HepG2 (cell line): ENCODE results near the gene NUBP2. TPM values are rescaled to one million over a fixed set of nuclear protein-coding genes. Genes with fewer than 3 reads are reported as not detected.
A peak's percentile ranks its signal among the peaks of the same experiment; 100 is the strongest.

Experiments used
- ATAC-seq: fragments of 200-7000 bp; cut with Tn5 transposase; 3 replicates; pipeline ENCODE4 v1.9.1; 2020; ENCODE audit warnings: mild to moderate bottlenecking, moderate library complexity
- BruUV-seq: library from RNA; stranded (reverse); fragments of 400-500 nt; replicated peaks from 2 replicates; lab custom pipeline; 2021; lab: Mats Ljungman, UMichigan
- CTCF ChIA-PET: fragments of 300-600 bp; formaldehyde crosslinking; extraction: SDS; loops from one replicate; lab custom pipeline; 2021; ENCODE audit warnings: low total read pairs, inconsistent platforms, low intra/inter-chr PET ratio; lab: Yijun Ruan, JAX
- POLR2A ChIA-PET: fragments of 350-600 bp; sonication (Branson Sonifier 250); formaldehyde crosslinking; loops from one replicate; lab custom pipeline; 2020; ENCODE audit warnings: antibody characterized with exemption, inconsistent platforms; lab: Yijun Ruan, JAX
- DNase-seq: peaks from one replicate; pipeline ENCODE4 v3.0.0-alpha.2; 2015; ENCODE audit warnings: low spot score
- FAIRE-seq: peaks from 3 replicates; lab custom pipeline; 2011; peaks lifted over from hg19 to GRCh38; lab: Jason Lieb, UNC
- H2AFZ ChIP-seq: one replicate; pipeline ENCODE4 v1.6.1; 2011; ENCODE audit warnings: low read length, inconsistent platforms
- H3K27ac ChIP-seq: fragments of 300-600 bp; 3 replicates; pipeline ENCODE4 v1.8.0; 2011; ENCODE audit warnings: mixed run types, mild to moderate bottlenecking, mixed read lengths, low read length, inconsistent platforms; ENCODE audit not compliant: insufficient read depth; ENCODE audit errors: extremely low read length
- H3K27me3 ChIP-seq, 2 experiments: fragments of 200-600 bp in 1 of 2; 2 replicates in 1 of 2; 3 replicates in 1 of 2; pipeline versions ENCODE4 v1.6.0 to v1.8.0; 2011; ENCODE audit warnings: low read length in 2 of 2, mild to moderate bottlenecking in 2 of 2, moderate library complexity in 2 of 2, inconsistent platforms in 1 of 2; ENCODE audit not compliant: insufficient read depth in 2 of 2, control insufficient read depth in 1 of 2
- H3K36me3 ChIP-seq, 2 experiments: fragments of 200-600 bp in 1 of 2; replicated peaks in 1 of 2; 2 replicates in 1 of 2; 3 replicates in 1 of 2; pipeline versions ENCODE4 v1.5.1 to v1.8.0; 2011; ENCODE audit warnings: low read length in 2 of 2, inconsistent platforms in 1 of 2; ENCODE audit not compliant: insufficient read depth in 2 of 2, control insufficient read depth in 1 of 2
- H3K4me1 ChIP-seq: 2 replicates; pipeline ENCODE4 v1.5.1; 2012; ENCODE audit warnings: low read length, inconsistent platforms; ENCODE audit not compliant: insufficient read depth
- H3K4me2 ChIP-seq: 2 replicates; pipeline ENCODE4 v1.6.0; 2011; ENCODE audit warnings: low read depth, low read length, inconsistent platforms
- H3K4me3 ChIP-seq, 3 experiments: fragments of 200-600 bp in 1 of 3; sonication (generic), shearing (Covaris generic) in 1 of 3; replicated peaks in 1 of 3; 2 replicates each; pipeline ENCODE4 v1.5.1; 2011 to 2016; ENCODE audit warnings: low read length in 3 of 3, inconsistent platforms in 2 of 3, low read depth in 2 of 3, mild to moderate bottlenecking in 2 of 3, control low read depth in 1 of 3, mixed read lengths in 1 of 3; ENCODE audit not compliant: insufficient read depth in 1 of 3
- H3K79me2 ChIP-seq: one replicate; pipeline ENCODE4 v1.6.1; 2011; ENCODE audit warnings: low read length, inconsistent platforms; ENCODE audit not compliant: insufficient read depth
- H3K9ac ChIP-seq: 2 replicates; pipeline ENCODE4 v1.6.0; 2011; ENCODE audit warnings: mild to moderate bottlenecking, low read depth, low read length, inconsistent platforms; ENCODE audit not compliant: insufficient read depth
- H3K9me3 ChIP-seq: 2 replicates; pipeline ENCODE4 v1.5.1; 2012; ENCODE audit warnings: mild to moderate bottlenecking, low read length
- H4K20me1 ChIP-seq: 2 replicates; pipeline ENCODE4 v1.6.0; 2011; ENCODE audit warnings: inconsistent platforms, mild to moderate bottlenecking, low read length, moderate library complexity; ENCODE audit not compliant: insufficient read depth
- AGO2 ChIP-seq: fragments of 200-400 bp; formaldehyde crosslinking; optimal IDR thresholded peaks from 2 replicates; pipeline ENCODE3; 2017; ENCODE audit warnings: mild to moderate bottlenecking, low read depth, low read length, moderate library complexity
- CC2D1A ChIP-seq: sonication (generic); formaldehyde crosslinking; IDR thresholded peaks from 2 replicates; pipeline ENCODE4 v1.8.1; 2023; ENCODE audit warnings: mild to moderate bottlenecking, missing genetic modification reagents
- FOXK2 ChIP-seq: fragments of 450-650 bp; IDR thresholded peaks from 2 replicates; pipeline ENCODE4 v1.6.1; 2016
- HNRNPK ChIP-seq: fragments of 200-400 bp; formaldehyde crosslinking; IDR thresholded peaks from 2 replicates; pipeline ENCODE4 v1.6.1; 2018; ENCODE audit warnings: low read length, low read depth, moderate library complexity, mild to moderate bottlenecking; ENCODE audit not compliant: poor library complexity, severe bottlenecking
- JARID2 ChIP-seq: sonication (generic); formaldehyde crosslinking; IDR thresholded peaks from 2 replicates; pipeline ENCODE4 v1.8.1; 2023; ENCODE audit warnings: missing genetic modification reagents, inconsistent platforms; ENCODE audit not compliant: insufficient replicate concordance
- KDM2A ChIP-seq: sonication (generic); formaldehyde crosslinking; IDR thresholded peaks from 2 replicates; pipeline ENCODE4 v1.4.0; 2020; ENCODE audit warnings: low read depth, missing genetic modification reagents, borderline replicate concordance
- NFE2L2 ChIP-seq: fragments of 150-350 bp; IDR thresholded peaks from 2 replicates; pipeline ENCODE4 v1.6.1; 2014; ENCODE audit warnings: low read length
- THAP11 ChIP-seq: IDR thresholded peaks from 2 replicates; pipeline ENCODE4 v1.6.1; 2016; ENCODE audit warnings: missing biosample characterization, missing genetic modification reagents
- ZFP41 ChIP-seq: sonication (generic); formaldehyde crosslinking; IDR thresholded peaks from 2 replicates; pipeline ENCODE4 v1.4.0; 2020; ENCODE audit warnings: mild to moderate bottlenecking, missing genetic modification reagents, borderline replicate concordance
- ZNF383 ChIP-seq: sonication (generic); formaldehyde crosslinking; IDR thresholded peaks from 2 replicates; pipeline ENCODE4 v1.4.0; 2020; ENCODE audit warnings: missing genetic modification reagents, mild to moderate bottlenecking, borderline replicate concordance
- ZNF580 ChIP-seq: IDR thresholded peaks from 2 replicates; pipeline ENCODE4 v1.6.1; 2016; ENCODE audit warnings: low read depth, borderline replicate concordance
- ZNF737 ChIP-seq: sonication (generic); formaldehyde crosslinking; IDR thresholded peaks from 2 replicates; pipeline ENCODE4 v1.5.0; 2020; ENCODE audit warnings: missing genetic modification reagents, mild to moderate bottlenecking, borderline replicate concordance
- ZNF776 ChIP-seq: sonication (generic); formaldehyde crosslinking; IDR thresholded peaks from 2 replicates; pipeline ENCODE4 v1.4.0; 2020; ENCODE audit warnings: mild to moderate bottlenecking, missing genetic modification reagents
- WGBS: methylation state at CpG from one replicate; pipeline ENCODE4 v1.1.6; 2017; ENCODE audit warnings: low lambda C conversion rate; 5-methylcytosine and 5-hydroxymethylcytosine counted together
- in situ Hi-C: cut with HindIII; loops from 2 replicates; pipeline ENCODE4 v1.10.0; 2017; ENCODE audit warnings: low pct_unique_long_range_greater_than_20kb; ENCODE audit not compliant: extremely low pct_ligation_motif_present
- intact Hi-C: fragments of 100-400 bp; cut with micrococcal nuclease; formaldehyde crosslinking; loops from one replicate; pipeline ENCODE4 v1.10.0; 2022; ENCODE audit not compliant: unreplicated experiment
- polyA plus RNA-seq, 8 experiments: library from polyadenylated mRNA; depleted of rRNA in 3 of 8; stranded (reverse) in 7 of 8; unstranded in 1 of 8; fragments of >200 nt; fragmentation: Illumina TruSeq in 4 of 8; extraction: Trizol in 4 of 8; gene quantifications; 2 replicates each; pipeline versions ENCODE4 v1.2.1 to v1.2.3, GENCODE V29; 2011 to 2016; ENCODE audit warnings: low read depth in 4 of 8, missing spikeins in 1 of 8, mixed read lengths in 1 of 8; ENCODE audit not compliant: insufficient read depth in 1 of 8
- total RNA-seq, 5 experiments: library from RNA; depleted of rRNA; stranded (reverse); fragments of >200 nt; fragmentation: Illumina TruSeq; extraction: Trizol; gene quantifications; 2 replicates each; pipeline ENCODE4 v1.2.3, GENCODE V29; 2016; ENCODE audit warnings: low read depth in 1 of 5

Gene NUBP2
- total and polyA plus RNA-seq, 2 of the 13 experiments (the other 11 are each of a cell fraction or from before 2014, with no cell fraction given), result 25.7 to 61.5 TPM

GRCh38 chr16:1831186-1832075, 48.7 kb downstream of the NUBP2 start (continued):
- TF ChIP-seq ZNF580 (no peak), AGO2 (peak; percentile 29)

GRCh38 chr16:1832838-1833454, 50.2 kb downstream of the NUBP2 start:
- H3K27ac ChIP-seq, result peak overlapping the region; percentile 61
- CTCF ChIA-PET, result no interaction called here
- H3K27me3 ChIP-seq, result no peaks in the 10 kb centered on the region
- ATAC-seq, result peak; percentile 92
- peak; percentile 95 for DNase-seq
- peak overlapping the region; percentile 72 for H3K4me2 ChIP-seq
- POLR2A ChIA-PET, result interaction anchor here (0.7 to 1.6 kb wide), 7 partner anchors 8 to 145 kb away, joined by 3 to 7 read pairs (median 4); partner anchors contain the start of genes NUBP2, RPS2 and SPSB3
- peaks cover 0 to 1% of the 10 kb centered on the region in 2 experiments; a peak in 2 of 5 replicates for H3K36me3 ChIP-seq
- H3K4me3 ChIP-seq, result peak overlapping the region in 1 of 3 experiments; percentile 23; a peak in 1 of 6 replicates
- intact Hi-C loops, result no loop called here
- no peak overlapping the region for H2AFZ ChIP-seq
- H3K9ac ChIP-seq, result peak overlapping the region; percentile 45; the same call in 1 of the 2 replicates
- H3K4me1 ChIP-seq, result peaks cover 57% of the 10 kb centered on the region
- H4K20me1 ChIP-seq, result peaks cover 5% of the 10 kb centered on the region; the same call in 1 of the 2 replicates
- in situ Hi-C loops, result no loop called here
- H3K79me2 ChIP-seq, result peaks cover 38% of the 10 kb centered on the region
- no peaks in the 10 kb centered on the region for H3K9me3 ChIP-seq
- 5% methylated on average over 8 of the region's 9 CpGs for WGBS
- peak; percentile 82 for FAIRE-seq
- BruUV-seq, result no TSS peak
- TF ChIP-seq KDM2A (CRISPR knock-in tag), result no peak; the same call in 1 of the 2 replicates
- no peak for TF ChIP-seq NFE2L2
- no peak for TF ChIP-seq HNRNPK
- peak; percentile 70 for TF ChIP-seq THAP11
- TF ChIP-seq ZNF383 (CRISPR knock-in tag), result no peak
- TF ChIP-seq ZFP41, result no peak
- TF ChIP-seq CC2D1A (CRISPR knock-in tag), result no peak
- TF ChIP-seq FOXK2, result no peak; the same call in 1 of the 2 replicates
- no peak for TF ChIP-seq ZNF776 (CRISPR knock-in tag)
- no peak for TF ChIP-seq JARID2 (CRISPR knock-in tag)
- no peak for TF ChIP-seq ZNF737 (CRISPR knock-in tag)
